IMR-90 (cell line): ENCODE measurements around the gene DSN1. TPM values are rescaled to one million over a fixed set of nuclear protein-coding genes. Genes with fewer than 3 reads are reported as not detected.

Experiments used
- ATAC-seq: fragments of 200-7000 bp; cut with Tn5 transposase; 2 replicates; pipeline ENCODE4 v1.9.1; 2020; ENCODE audit warnings: low read depth, mild to moderate bottlenecking, moderate library complexity
- BruUV-seq: library from RNA; stranded (reverse); fragments of 400-500 nt; replicated peaks from 2 replicates; lab custom pipeline; 2021; lab: Mats Ljungman, UMichigan
- CTCF ChIA-PET: fragments of 300-600 bp; formaldehyde crosslinking; extraction: SDS; loops from one replicate; lab custom pipeline; 2021; ENCODE audit warnings: antibody characterized with exemption; lab: Yijun Ruan, JAX
- POLR2A ChIA-PET: fragments of 300-600 bp; sonication (Branson Sonifier 250); formaldehyde crosslinking; loops from one replicate; lab custom pipeline; 2022; ENCODE audit warnings: antibody characterized with exemption; ENCODE audit not compliant: unreplicated experiment; lab: Charles Lee
- DNase-seq: peaks from one replicate; pipeline ENCODE4 v3.0.0; 2013
- H2AFZ ChIP-seq: replicated peaks from 2 replicates; pipeline ENCODE3; 2013; ENCODE audit warnings: low read length, mild to moderate bottlenecking; ENCODE audit not compliant: poor library complexity
- H2AK5ac ChIP-seq: 2 replicates; pipeline ENCODE4 v1.6.1; 2013; ENCODE audit warnings: low read depth, low read length, inconsistent platforms
- H2AK9ac ChIP-seq: replicated peaks from 2 replicates; pipeline ENCODE3; 2013; ENCODE audit warnings: mild to moderate bottlenecking, low read depth, low read length, moderate library complexity; ENCODE audit not compliant: poor library complexity
- H2BK120ac ChIP-seq: 2 replicates; pipeline ENCODE4 v1.6.1; 2013; ENCODE audit warnings: low read depth, low read length, inconsistent platforms
- H2BK15ac ChIP-seq: 3 replicates; pipeline ENCODE4 v1.6.1; 2013; ENCODE audit warnings: low read depth, low read length, inconsistent platforms
- H2BK20ac ChIP-seq: 2 replicates; pipeline ENCODE4 v1.6.1; 2013; ENCODE audit warnings: low read depth, mild to moderate bottlenecking, inconsistent platforms, low read length, moderate library complexity
- H2BK5ac ChIP-seq: 2 replicates; pipeline ENCODE4 v1.6.1; 2013; ENCODE audit warnings: mild to moderate bottlenecking, low read depth, low read length, inconsistent platforms; ENCODE audit not compliant: poor library complexity, severe bottlenecking
- H3K14ac ChIP-seq: replicated peaks from 2 replicates; pipeline ENCODE4 v1.6.1; 2013; ENCODE audit warnings: low read depth, low read length, inconsistent platforms
- H3K18ac ChIP-seq: 2 replicates; pipeline ENCODE4 v1.6.1; 2013; ENCODE audit warnings: low read depth, low read length, control low read depth
- H3K23ac ChIP-seq: 2 replicates; pipeline ENCODE4 v1.6.1; 2013; ENCODE audit warnings: low read depth, low read length, inconsistent platforms
- H3K27ac ChIP-seq: 2 replicates; pipeline ENCODE4 v1.5.1; 2013; ENCODE audit warnings: mild to moderate bottlenecking, control low read depth, low read length; ENCODE audit not compliant: insufficient read depth
- H3K27me3 ChIP-seq: 2 replicates; pipeline ENCODE4 v1.6.1; 2013; ENCODE audit warnings: low read length; ENCODE audit not compliant: control insufficient read depth, insufficient read depth
- H3K36me3 ChIP-seq: 2 replicates; pipeline ENCODE4 v1.6.1; 2013; ENCODE audit warnings: low read length, mixed read lengths; ENCODE audit not compliant: control insufficient read depth, insufficient read depth
- H3K4ac ChIP-seq: 2 replicates; pipeline ENCODE4 v1.6.1; 2013; ENCODE audit warnings: low read depth, low read length, inconsistent platforms
- H3K4me1 ChIP-seq: 2 replicates; pipeline ENCODE4 v1.6.1; 2013; ENCODE audit warnings: low read length, mixed read lengths; ENCODE audit not compliant: control insufficient read depth, insufficient read depth
- H3K4me2 ChIP-seq: 2 replicates; pipeline ENCODE4 v1.6.1; 2013; ENCODE audit warnings: low read depth, mild to moderate bottlenecking, control low read depth, low read length, moderate library complexity
- H3K4me3 ChIP-seq: 2 replicates; pipeline ENCODE4 v1.5.1; 2013; ENCODE audit warnings: low read depth, mild to moderate bottlenecking, control low read depth, low read length, moderate library complexity; ENCODE audit not compliant: insufficient read depth
- H3K56ac ChIP-seq: 2 replicates; pipeline ENCODE4 v1.6.1; 2013; ENCODE audit warnings: low read length, inconsistent platforms; ENCODE audit not compliant: insufficient read depth; ENCODE audit errors: extremely low read depth
- H3K79me1 ChIP-seq, 2 experiments: 2 replicates each; pipeline ENCODE4 v1.6.1; 2013; ENCODE audit warnings: low read length in 2 of 2, inconsistent platforms in 1 of 2, low read depth in 1 of 2
- H3K9ac ChIP-seq: 2 replicates; pipeline ENCODE4 v1.6.1; 2013; ENCODE audit warnings: low read depth, low read length, control low read depth
- H3K9me1 ChIP-seq: 2 replicates; pipeline ENCODE4 v1.6.1; 2013; ENCODE audit warnings: low read length, inconsistent platforms; ENCODE audit not compliant: insufficient read depth
- H3K9me3 ChIP-seq: 2 replicates; pipeline ENCODE4 v1.6.1; 2013; ENCODE audit warnings: low read length; ENCODE audit not compliant: control insufficient read depth, insufficient read depth
- H4K20me1 ChIP-seq: 2 replicates; pipeline ENCODE4 v1.6.1; 2013; ENCODE audit warnings: low read length, inconsistent platforms; ENCODE audit not compliant: insufficient read depth
- H4K5ac ChIP-seq: 2 replicates; pipeline ENCODE4 v1.6.1; 2013; ENCODE audit warnings: mild to moderate bottlenecking, low read depth, low read length, control low read depth
- H4K8ac ChIP-seq, 2 experiments: 2 replicates each; pipeline ENCODE4 v1.6.1; 2013; ENCODE audit warnings: low read depth in 2 of 2, low read length in 2 of 2, control low read depth in 1 of 2, inconsistent platforms in 1 of 2
- H4K91ac ChIP-seq: 2 replicates; pipeline ENCODE4 v1.6.1; 2013; ENCODE audit warnings: low read depth, low read length, inconsistent platforms; ENCODE audit not compliant: insufficient read depth
- CHD1 ChIP-seq: IDR thresholded peaks from 2 replicates; pipeline ENCODE4 v1.6.1; 2012; ENCODE audit warnings: low read depth, low read length, improper control_type of control experiment
- MXI1 ChIP-seq: IDR thresholded peaks from 2 replicates; pipeline ENCODE4 v1.6.1; 2012; ENCODE audit warnings: low read depth, mild to moderate bottlenecking, low read length, moderate library complexity, borderline replicate concordance
- NFE2L2 ChIP-seq: fragments of 150-350 bp; IDR thresholded peaks from 2 replicates; pipeline ENCODE4 v1.6.1; 2016; ENCODE audit warnings: low read depth, mild to moderate bottlenecking, low read length
- RCOR1 ChIP-seq: IDR thresholded peaks from 2 replicates; pipeline ENCODE4 v1.6.1; 2012; ENCODE audit warnings: mild to moderate bottlenecking, low read length, improper control_type of control experiment; ENCODE audit not compliant: insufficient replicate concordance
- RFX5 ChIP-seq: IDR thresholded peaks from 2 replicates; pipeline ENCODE4 v1.8.0; 2012; ENCODE audit warnings: low read depth, mild to moderate bottlenecking, low read length, moderate library complexity
- SMC3 ChIP-seq: fragments of 150-350 bp; IDR thresholded peaks from 2 replicates; pipeline ENCODE4 v1.6.1; 2016; ENCODE audit warnings: low read depth, mild to moderate bottlenecking, antibody characterized with exemption, low read length, moderate library complexity
- WGBS, 2 experiments: methylation state at CpG; one replicate each; pipeline versions ENCODE4 v1.1.5 to v1.1.7; 2013; ENCODE audit warnings: missing lambda C conversion rate in 2 of 2; ENCODE audit not compliant: insufficient read length in 1 of 2; ENCODE audit errors: extremely low coverage in 2 of 2; 5-methylcytosine and 5-hydroxymethylcytosine counted together
- dilution Hi-C: fragments of 300-500 bp; cut with HindIII; formaldehyde crosslinking; loops from one replicate; pipeline ENCODE4 v1.14.3; 2018; ENCODE audit warnings: low sequenced_read_pairs; ENCODE audit not compliant: unreplicated experiment
- in situ Hi-C: fragments of 300-500 bp; cut with MboI; formaldehyde crosslinking; loops from 3 replicates; pipeline ENCODE4 v1.14.3; 2019; ENCODE audit warnings: low sequenced_read_pairs, inconsistent platforms, mixed read lengths
- intact Hi-C: fragments of 100-400 bp; cut with micrococcal nuclease; formaldehyde crosslinking; loops from 2 replicates; pipeline ENCODE4 v1.10.0; 2022
- polyA plus RNA-seq, 3 experiments: library from polyadenylated mRNA; depleted of rRNA; stranded (reverse); fragments of >200 nt; gene quantifications; 2 replicates each; pipeline ENCODE4 v1.2.3, GENCODE V29; 2012; ENCODE audit warnings: low replicate concordance in 1 of 3
- total RNA-seq: library from RNA; depleted of rRNA; stranded (reverse); fragments of >200 nt; gene quantifications from 2 replicates; pipeline ENCODE4 v1.2.3, GENCODE V29; 2012; rRNA removed
- TF ChIP-seq, protein P1 (sequence below): conservative IDR thresholded peaks from 2 replicates; pipeline ENCODE4 v1.5.1; 2012; ENCODE audit warnings: mild to moderate bottlenecking, low read depth, low read length, improper control_type of control experiment

The DSN1 gene
- total and polyA plus RNA-seq, 2 of the 4 experiments (the other 2 are of a cell fraction): 10.5 to 16.3 TPM

DNA sequence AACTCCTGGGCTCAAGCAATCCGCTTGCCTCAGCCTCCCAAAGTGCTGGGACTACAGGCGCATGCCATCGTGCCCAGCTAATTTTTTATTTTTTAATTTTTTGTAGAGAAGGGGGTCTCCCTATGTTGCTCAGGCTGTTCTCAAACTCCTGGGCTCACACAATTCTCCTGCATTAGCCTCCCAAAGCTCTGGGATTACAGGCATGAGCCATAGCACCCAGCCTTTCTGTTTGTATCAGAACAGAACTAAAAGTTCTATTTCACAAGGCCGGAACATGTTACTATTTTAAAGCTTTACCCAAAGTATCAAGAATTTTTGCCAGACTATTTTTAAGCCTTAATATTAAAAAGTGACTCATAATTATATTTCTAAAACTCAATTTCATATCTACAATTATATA, 70.0 kb downstream of the DSN1 start:
- intact Hi-C loops: no loop called here
- H3K27ac ChIP-seq: no peak overlapping the region
- no peak overlapping the region for H2AFZ ChIP-seq
- H4K5ac ChIP-seq: no peak overlapping the region
- dilution Hi-C loops: no loop called here
- H3K27me3 ChIP-seq: no peaks in the 10 kb centered on the region
- H4K91ac ChIP-seq: no peak overlapping the region
- H3K79me1 ChIP-seq: no peaks in the 10 kb centered on the region
- H3K4ac ChIP-seq: no peak overlapping the region
- ChIA-PET CTCF (interaction anchor here (0.7 kb wide), 1 partner anchor 160 kb away, joined by 3 read pairs; a partner anchor contains a TSS), POLR2A (no interaction called here)
- H4K20me1 ChIP-seq: no peaks in the 10 kb centered on the region
- ATAC-seq (no peak), DNase-seq (no peak)
- peaks cover 6% of the 10 kb centered on the region for H3K36me3 ChIP-seq
- H3K4me3 ChIP-seq: no peak overlapping the region
- in situ Hi-C loops: loop anchor here (25.0 kb wide), 1 partner anchor 109 kb away; no protein-coding TSS in a partner anchor
- no peaks in the 10 kb centered on the region for H3K9me3 ChIP-seq
- H3K56ac ChIP-seq: no peak overlapping the region
- H2BK20ac ChIP-seq: no peak overlapping the region
- no peak overlapping the region for H3K4me2 ChIP-seq
- H3K4me1 ChIP-seq: no peaks in the 10 kb centered on the region
- no peak overlapping the region for H4K8ac ChIP-seq
- no peak overlapping the region for H3K23ac ChIP-seq
- no peak overlapping the region for H3K18ac ChIP-seq
- H2AK9ac ChIP-seq: no peak overlapping the region
- no peak overlapping the region for H3K9ac ChIP-seq
- H3K14ac ChIP-seq: no peak overlapping the region
- WGBS, 2 experiments: no CpG with 5 or more reads among the region's 4 CpGs
- no peak overlapping the region for H2AK5ac ChIP-seq
- H2BK5ac ChIP-seq: no peak overlapping the region
- TF ChIP-seq RCOR1 (no peak), NFE2L2 (no peak), MXI1 (no peak), RFX5 (no peak), CHD1 (no peak), SMC3 (no peak)
- TF ChIP-seq, protein P1, sequence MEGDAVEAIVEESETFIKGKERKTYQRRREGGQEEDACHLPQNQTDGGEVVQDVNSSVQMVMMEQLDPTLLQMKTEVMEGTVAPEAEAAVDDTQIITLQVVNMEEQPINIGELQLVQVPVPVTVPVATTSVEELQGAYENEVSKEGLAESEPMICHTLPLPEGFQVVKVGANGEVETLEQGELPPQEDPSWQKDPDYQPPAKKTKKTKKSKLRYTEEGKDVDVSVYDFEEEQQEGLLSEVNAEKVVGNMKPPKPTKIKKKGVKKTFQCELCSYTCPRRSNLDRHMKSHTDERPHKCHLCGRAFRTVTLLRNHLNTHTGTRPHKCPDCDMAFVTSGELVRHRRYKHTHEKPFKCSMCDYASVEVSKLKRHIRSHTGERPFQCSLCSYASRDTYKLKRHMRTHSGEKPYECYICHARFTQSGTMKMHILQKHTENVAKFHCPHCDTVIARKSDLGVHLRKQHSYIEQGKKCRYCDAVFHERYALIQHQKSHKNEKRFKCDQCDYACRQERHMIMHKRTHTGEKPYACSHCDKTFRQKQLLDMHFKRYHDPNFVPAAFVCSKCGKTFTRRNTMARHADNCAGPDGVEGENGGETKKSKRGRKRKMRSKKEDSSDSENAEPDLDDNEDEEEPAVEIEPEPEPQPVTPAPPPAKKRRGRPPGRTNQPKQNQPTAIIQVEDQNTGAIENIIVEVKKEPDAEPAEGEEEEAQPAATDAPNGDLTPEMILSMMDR: no peak
- no peak overlapping the region for H2BK15ac ChIP-seq
- H2BK120ac ChIP-seq: no peak overlapping the region
- no peaks in the 10 kb centered on the region; the same call in 1 of the 2 replicates for H3K9me1 ChIP-seq
- no TSS peak for BruUV-seq

Other genes with a start within 250 kb of the DSN1 start
- 90.0 and 97.5 TPM in 2 replicates for gene MYL9, start 232.2 kb downstream of the DSN1 start, total RNA-seq
- gene MYL9, start 232.2 kb downstream of the DSN1 start, polyA plus RNA-seq (2012; rRNA removed): 425 and 491 TPM in 2 replicates
- gene TGIF2, start 200.2 kb downstream of the DSN1 start, total RNA-seq: 9.7 and 10.6 TPM in 2 replicates
- 11.6 and 12.7 TPM in 2 replicates for gene TGIF2, start 200.2 kb downstream of the DSN1 start, polyA plus RNA-seq (2012; rRNA removed)
- gene RAB5IF, start 168.0 kb downstream of the DSN1 start, total RNA-seq: 74.0 and 90.3 TPM in 2 replicates
- gene RAB5IF, start 168.0 kb downstream of the DSN1 start, polyA plus RNA-seq (2012; rRNA removed): 93.1 and 96.6 TPM in 2 replicates
- not detected in 2 replicates for gene SLA2, start 127.6 kb downstream of the DSN1 start, total RNA-seq
- 0.03 TPM in 1 of 2 replicates, not detected in the other for gene SLA2, start 127.6 kb downstream of the DSN1 start, polyA plus RNA-seq (2012; rRNA removed)
- gene NDRG3, start 27.7 kb downstream of the DSN1 start, total RNA-seq: 31.9 and 34.2 TPM in 2 replicates
- 22.0 and 24.8 TPM in 2 replicates for gene NDRG3, start 27.7 kb downstream of the DSN1 start, polyA plus RNA-seq (2012; rRNA removed)
- gene TLDC2, start 102.4 kb upstream of the DSN1 start, total RNA-seq: under 0.01 and 0.18 TPM in 2 replicates
- 0.07 and 0.19 TPM in 2 replicates for gene TLDC2, start 102.4 kb upstream of the DSN1 start, polyA plus RNA-seq (2012; rRNA removed)
- 14.9 and 19.7 TPM in 2 replicates for gene SAMHD1, start 177.9 kb upstream of the DSN1 start, total RNA-seq
- gene SAMHD1, start 177.9 kb upstream of the DSN1 start, polyA plus RNA-seq (2012; rRNA removed): 5.5 and 6.3 TPM in 2 replicates